Transverse colon (tissue), 4 donors: Measurements from ENCODE around the gene TWIST2. TPM values are rescaled to one million over a fixed set of nuclear protein-coding genes. Genes with fewer than 3 reads are reported as not detected.

Experiments used
- DNase-seq: peaks from one replicate; pipeline ENCODE4 v3.0.0-alpha.2; 2019
- H3K27ac ChIP-seq, 4 donors: fragments of 200-600 bp; sonication (generic); 2 replicates each; pipeline ENCODE4 v1.5.1; 2016 to 2018; ENCODE audit warnings: inconsistent platforms in 4 of 4
- H3K27me3 ChIP-seq: fragments of 200-600 bp; sonication (generic); 2 replicates; pipeline ENCODE4 v1.5.1; 2017; ENCODE audit warnings: inconsistent platforms
- H3K36me3 ChIP-seq, 4 donors: fragments of 200-600 bp; sonication (generic); 2 replicates each; pipeline ENCODE4 v1.5.1; 2017 to 2019; ENCODE audit warnings: inconsistent platforms in 4 of 4
- H3K4me1 ChIP-seq, 4 donors: fragments of 200-600 bp; sonication (generic); 2 replicates each; pipeline ENCODE4 v1.5.1; 2017 to 2020; ENCODE audit warnings: inconsistent platforms in 4 of 4
- H3K4me3 ChIP-seq, 4 donors: fragments of 200-600 bp; sonication (generic); 1 replicate in 1 of 4; 2 replicates in 3 of 4; pipeline versions ENCODE4 v1.5.1 to v1.6.1; 2017 to 2019; ENCODE audit warnings: inconsistent platforms in 4 of 4
- H3K9me3 ChIP-seq, 2 donors: fragments of 200-600 bp; sonication (generic); 2 replicates each; pipeline ENCODE4 v1.5.1; 2017 to 2019; ENCODE audit warnings: inconsistent platforms in 2 of 2
- CTCF ChIP-seq, 5 experiments: fragments of 200-600 bp in 3 of 5; fragments of 450-650 bp in 2 of 5; sonication (generic) in 3 of 5; IDR thresholded peaks; 1 replicate in 2 of 5; 2 replicates in 3 of 5; pipeline ENCODE4 v1.5.1; 2016 to 2017; ENCODE audit warnings: antibody characterized with exemption in 5 of 5, inconsistent platforms in 3 of 5, mild to moderate bottlenecking in 2 of 5, moderate library complexity in 1 of 5
- EP300 ChIP-seq: sonication (generic); formaldehyde crosslinking; IDR thresholded peaks from one replicate; pipeline ENCODE4 v1.6.1; 2017; ENCODE audit warnings: antibody characterized with exemption, low read depth
- POLR2A ChIP-seq: fragments of 450-650 bp; IDR thresholded peaks from one replicate; pipeline ENCODE4 v1.6.1; 2016; ENCODE audit warnings: antibody characterized with exemption, mild to moderate bottlenecking, moderate library complexity
- POLR2AphosphoS5 ChIP-seq, 3 donors: sonication (generic); formaldehyde crosslinking; IDR thresholded peaks; one replicate each; pipeline ENCODE4 v1.6.1; 2016; ENCODE audit warnings: antibody characterized with exemption in 3 of 3
- WGBS, 2 donors: methylation state at CpG; one replicate each; pipeline ENCODE4 v1.1.5; 2018; ENCODE audit warnings: low coverage in 1 of 2; 5-methylcytosine and 5-hydroxymethylcytosine counted together
- in situ Hi-C, 4 donors: fragments of 200-750 bp; cut with MboI; loops; one replicate each; pipeline versions ENCODE4 v1.15.0 to v1.15.1; 2017; ENCODE audit warnings: low sequenced_read_pairs in 3 of 4, low pct_ligation_motif_present in 1 of 4, low pct_unique_long_range_greater_than_20kb in 1 of 4
- intact Hi-C: fragments of 100-400 bp; cut with DNase I; formaldehyde crosslinking; loops from one replicate; pipeline ENCODE4 v1.15.1; 2023; ENCODE audit warnings: low total_unique reads
- total RNA-seq, 4 donors: library from RNA; depleted of rRNA; stranded (reverse); fragments of >200 nt; gene quantifications; one replicate each; pipeline ENCODE4 v1.1.0, GENCODE V29; 2016

The TWIST2 gene
- total RNA-seq, 4 donors from 2014 or later, result 6.7 to 59.1 (median 16.8) TPM

- Histone ChIP-seq H3K36me3 (no peaks in the 10 kb centered on the region), H3K4me3 (no peak overlapping the region), H3K27me3 (no peaks in the 10 kb centered on the region), H3K4me1 (no peaks in the 10 kb centered on the region), H3K9me3 (no peaks in the 10 kb centered on the region), H3K27ac (no peak overlapping the region)
- in situ Hi-C loops, result no loop called here
- intact Hi-C loops, result no loop called here
- TF ChIP-seq EP300, result no peak
- TF ChIP-seq POLR2AphosphoS5 (IDR thresholded peaks at IDR 0.05), result no peak
- no peak for TF ChIP-seq POLR2A
- no peak for TF ChIP-seq CTCF (IDR thresholded peaks at IDR 0.05)
- DNase-seq, result no peak
- 70% methylated on average over 24 of the region's 24 CpGs; no CpG with 5 or more reads in 1 of the 2 donors for WGBS, 2 donors
Measured at GRCh38 chr2:238906936-238907716, 59.2 kb downstream of the TWIST2 start.

- H3K27ac ChIP-seq, result no peak overlapping the region
- TF ChIP-seq POLR2AphosphoS5 (IDR thresholded peaks at IDR 0.05) (no peak), CTCF (IDR thresholded peaks at IDR 0.05) (no peak), EP300 (no peak), POLR2A (no peak)
- in situ Hi-C loops (no loop called here), intact Hi-C loops (no loop called here)
- no peak for DNase-seq
- no peak overlapping the region for H3K4me3 ChIP-seq
- 78 to 92% methylated on average over 4 to 5 of the region's 5 CpGs for WGBS, 2 donors
- no peaks in the 10 kb centered on the region for H3K9me3 ChIP-seq
- H3K27me3 ChIP-seq, result no peaks in the 10 kb centered on the region
- no peaks in the 10 kb centered on the region for H3K36me3 ChIP-seq
- H3K4me1 ChIP-seq, result no peaks in the 10 kb centered on the region
Measured at GRCh38 chr2:238907717-238908173, 59.9 kb downstream of the TWIST2 start.

GRCh38 chr2:238908960-238909951, 61.4 kb downstream of the TWIST2 start:
- intact Hi-C loops, result no loop called here
- DNase-seq, result no peak

More at GRCh38 chr2:238908960-238909951, 61.4 kb downstream of the TWIST2 start:
- Histone ChIP-seq H3K4me1 (no peaks in the 10 kb centered on the region), H3K9me3 (no peaks in the 10 kb centered on the region), H3K4me3 (no peak overlapping the region), H3K27ac (peak overlapping the region in 1 of 4 donors; percentile 53), H3K36me3 (no peaks in the 10 kb centered on the region), H3K27me3 (no peaks in the 10 kb centered on the region)
- in situ Hi-C loops, result no loop called here
- no peak for TF ChIP-seq CTCF (IDR thresholded peaks at IDR 0.05)
- TF ChIP-seq POLR2AphosphoS5 (IDR thresholded peaks at IDR 0.05), result peak in 1 of 3 donors; percentile 9
- 14 to 75% methylated on average over 5 to 43 of the region's 43 CpGs for WGBS, 2 donors
